Ishikawa (cell line): ENCODE results near the gene MYH14.

Source experiments
- CEBPB ChIP-seq: IDR thresholded peaks from 2 replicates; pipeline ENCODE4 v1.6.1; 2012
- EGR1 ChIP-seq: IDR thresholded peaks from 2 replicates; pipeline ENCODE4 v1.6.1; 2012
- TAF1 ChIP-seq: IDR thresholded peaks from 2 replicates; pipeline ENCODE4 v1.6.1; 2012; ENCODE audit warnings: low read depth, mild to moderate bottlenecking
- YY1 ChIP-seq: IDR thresholded peaks from 2 replicates; pipeline ENCODE4 v1.6.1; 2012; ENCODE audit warnings: low read depth
- ZBTB7A ChIP-seq: IDR thresholded peaks from 2 replicates; pipeline ENCODE4 v1.6.1; 2012; ENCODE audit warnings: low read depth
- TF ChIP-seq, protein P1 (sequence below): IDR thresholded peaks from 2 replicates; pipeline ENCODE4 v1.6.1; 2012

- TF ChIP-seq EGR1, result no peak
- no peak for TF ChIP-seq ZBTB7A
- TF ChIP-seq, protein P1, sequence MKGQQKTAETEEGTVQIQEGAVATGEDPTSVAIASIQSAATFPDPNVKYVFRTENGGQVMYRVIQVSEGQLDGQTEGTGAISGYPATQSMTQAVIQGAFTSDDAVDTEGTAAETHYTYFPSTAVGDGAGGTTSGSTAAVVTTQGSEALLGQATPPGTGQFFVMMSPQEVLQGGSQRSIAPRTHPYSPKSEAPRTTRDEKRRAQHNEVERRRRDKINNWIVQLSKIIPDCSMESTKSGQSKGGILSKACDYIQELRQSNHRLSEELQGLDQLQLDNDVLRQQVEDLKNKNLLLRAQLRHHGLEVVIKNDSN, result no peak
- no peak for TF ChIP-seq TAF1
- TF ChIP-seq YY1, result no peak
- TF ChIP-seq CEBPB, result no peak
Measured at GRCh38 chr19:50290011-50290410, 86.6 kb downstream of the MYH14 start.
